Hepatocyte (in vitro differentiated cells): ENCODE measurements around the gene AMDHD2.
"Not testable (repeated sequence)": the region's sequence is repeated elsewhere in the genome, so short reads cannot be mapped to it uniquely, and the experiment has no call there.

Source experiments
- CTCF ChIP-seq: fragments of 200-600 bp; sonication (generic); IDR thresholded peaks from 2 replicates; pipeline ENCODE4 v1.5.1; 2016; ENCODE audit warnings: antibody characterized with exemption, mild to moderate bottlenecking; ENCODE audit not compliant: poor library complexity
- EZH2 ChIP-seq: fragments of 200-600 bp; sonication (generic); IDR thresholded peaks from 2 replicates; pipeline ENCODE4 v1.6.1; 2016; ENCODE audit warnings: antibody characterized with exemption, mild to moderate bottlenecking, borderline replicate concordance
- EZH2phosphoT487 ChIP-seq: fragments of 200-600 bp; sonication (generic); IDR thresholded peaks from one replicate; pipeline ENCODE4 v1.6.1; 2018; ENCODE audit warnings: antibody characterized with exemption, mild to moderate bottlenecking, low read depth, moderate library complexity; ENCODE audit not compliant: unreplicated experiment, severe bottlenecking

GRCh38 chr16:2567506-2567905 lies 47.3 kb downstream of the AMDHD2 start:
- TF ChIP-seq CTCF, EZH2, EZH2phosphoT487: not testable (repeated sequence)
